WERI-Rb-1 (cell line): ENCODE measurements around the gene GNB1.

Experiments
- DNase-seq: peaks from one replicate; pipeline ENCODE4 v3.0.0-alpha.2; 2020
- H3K27ac ChIP-seq: fragments of 250-450 bp; sonication (Bioruptor Pico); 2 replicates; pipeline ENCODE4 v1.5.1; 2020; ENCODE audit warnings: mild to moderate bottlenecking, moderate library complexity
- H3K27me3 ChIP-seq: fragments of 250-450 bp; sonication (Bioruptor Pico); 2 replicates; pipeline ENCODE4 v1.5.1; 2021; ENCODE audit warnings: mild to moderate bottlenecking, low read depth, moderate library complexity; ENCODE audit not compliant: insufficient read depth, severe bottlenecking
- H3K36me3 ChIP-seq: fragments of 250-450 bp; sonication (Bioruptor Pico); 2 replicates; pipeline ENCODE4 v1.5.1; 2020; ENCODE audit warnings: mild to moderate bottlenecking, moderate library complexity
- H3K4me3 ChIP-seq: 2 replicates; pipeline ENCODE4 v1.5.1; 2011; ENCODE audit warnings: low read depth, mild to moderate bottlenecking, control low read depth, low read length
- H3K9me3 ChIP-seq: fragments of 250-450 bp; sonication (Bioruptor Pico); 2 replicates; pipeline ENCODE4 v1.5.1; 2021; ENCODE audit warnings: mild to moderate bottlenecking, moderate library complexity; ENCODE audit not compliant: severe bottlenecking
- TF ChIP-seq, protein P1 (sequence below): IDR thresholded peaks from 2 replicates; pipeline ENCODE4 v1.5.1; 2011; ENCODE audit warnings: low read depth, mild to moderate bottlenecking, control low read depth, inconsistent platforms, low read length

The GNB1 gene

DNA sequence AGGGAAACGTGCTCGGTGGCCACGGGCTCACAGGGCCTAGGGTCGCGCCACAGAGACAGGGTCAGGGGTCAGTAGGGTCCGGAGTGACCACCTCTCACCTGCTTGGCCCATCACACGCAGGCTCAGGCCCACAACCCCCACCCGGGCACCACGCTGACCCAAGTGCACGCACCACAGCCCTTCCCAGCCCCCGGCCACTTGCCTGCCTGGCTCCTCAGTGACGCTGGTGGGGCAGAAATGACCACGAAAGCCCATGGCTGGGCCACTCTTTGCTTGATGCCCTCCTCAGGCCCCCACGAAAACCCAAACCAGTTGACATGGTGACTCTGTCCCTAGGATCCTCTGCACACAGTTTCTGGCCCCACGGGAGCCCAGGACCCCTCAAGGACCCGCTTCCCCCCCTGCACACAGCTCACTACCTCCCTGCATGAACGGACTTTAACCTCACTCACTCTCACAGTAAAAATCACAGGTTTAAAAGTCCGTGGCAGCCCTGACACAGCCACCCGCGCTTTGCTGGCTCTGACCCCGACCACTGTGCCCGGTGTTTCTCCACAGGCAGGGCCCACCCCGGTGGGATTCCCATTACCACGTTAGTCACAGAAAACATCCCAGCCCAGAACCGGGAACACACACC is 133.3 kb downstream of the GNB1 start:
- Histone ChIP-seq H3K4me3 (no peak overlapping the region), H3K9me3 (no peaks in the 10 kb centered on the region), H3K27ac (no peak overlapping the region), H3K27me3 (no peaks in the 10 kb centered on the region), H3K36me3 (peaks cover 82% of the 10 kb centered on the region)
- TF ChIP-seq, protein P1, sequence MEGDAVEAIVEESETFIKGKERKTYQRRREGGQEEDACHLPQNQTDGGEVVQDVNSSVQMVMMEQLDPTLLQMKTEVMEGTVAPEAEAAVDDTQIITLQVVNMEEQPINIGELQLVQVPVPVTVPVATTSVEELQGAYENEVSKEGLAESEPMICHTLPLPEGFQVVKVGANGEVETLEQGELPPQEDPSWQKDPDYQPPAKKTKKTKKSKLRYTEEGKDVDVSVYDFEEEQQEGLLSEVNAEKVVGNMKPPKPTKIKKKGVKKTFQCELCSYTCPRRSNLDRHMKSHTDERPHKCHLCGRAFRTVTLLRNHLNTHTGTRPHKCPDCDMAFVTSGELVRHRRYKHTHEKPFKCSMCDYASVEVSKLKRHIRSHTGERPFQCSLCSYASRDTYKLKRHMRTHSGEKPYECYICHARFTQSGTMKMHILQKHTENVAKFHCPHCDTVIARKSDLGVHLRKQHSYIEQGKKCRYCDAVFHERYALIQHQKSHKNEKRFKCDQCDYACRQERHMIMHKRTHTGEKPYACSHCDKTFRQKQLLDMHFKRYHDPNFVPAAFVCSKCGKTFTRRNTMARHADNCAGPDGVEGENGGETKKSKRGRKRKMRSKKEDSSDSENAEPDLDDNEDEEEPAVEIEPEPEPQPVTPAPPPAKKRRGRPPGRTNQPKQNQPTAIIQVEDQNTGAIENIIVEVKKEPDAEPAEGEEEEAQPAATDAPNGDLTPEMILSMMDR: no peak
- DNase-seq: no peak

DNA sequence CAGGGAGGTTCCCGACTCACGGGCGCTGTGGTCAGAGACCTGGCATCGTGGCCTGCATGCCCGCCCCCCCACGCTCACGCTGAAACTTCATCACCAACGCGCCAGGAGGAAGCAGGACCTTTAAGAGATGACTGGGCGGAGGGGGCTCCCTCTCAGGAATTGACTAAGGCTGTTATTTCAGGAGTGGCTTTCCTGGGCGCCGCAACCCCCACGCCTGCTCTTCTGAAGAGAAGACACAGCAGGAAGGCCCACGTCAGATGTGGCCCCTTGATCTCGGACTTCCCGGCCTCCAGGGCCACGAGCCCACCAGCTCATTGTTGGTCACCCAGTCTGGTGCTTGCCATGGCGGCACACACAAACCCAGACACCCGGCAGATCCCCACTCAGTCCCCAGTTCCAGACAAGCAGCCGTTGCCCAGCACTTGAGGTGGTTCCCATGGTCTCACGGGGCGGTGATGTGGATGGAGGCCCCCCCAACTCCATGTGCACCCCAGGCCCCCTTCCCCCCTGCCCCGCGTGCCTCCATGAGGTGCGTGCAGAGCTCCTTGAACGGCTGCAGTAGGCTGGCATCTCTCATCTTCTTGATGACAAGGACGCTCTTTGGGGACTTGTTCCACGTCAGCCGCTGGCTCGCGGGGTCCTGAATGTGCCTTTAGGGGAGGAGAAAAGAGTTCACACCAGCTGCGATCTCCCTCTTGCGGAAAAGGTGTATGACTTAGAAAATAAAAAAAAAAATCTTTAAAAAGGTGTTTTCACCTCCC is 134.0 kb downstream of the GNB1 start:
- Histone ChIP-seq H3K27ac (no peak overlapping the region), H3K9me3 (no peaks in the 10 kb centered on the region), H3K36me3 (peaks cover 75% of the 10 kb centered on the region), H3K4me3 (no peak overlapping the region), H3K27me3 (no peaks in the 10 kb centered on the region)
- TF ChIP-seq, protein P1: no peak
- DNase-seq: no peak

DNA sequence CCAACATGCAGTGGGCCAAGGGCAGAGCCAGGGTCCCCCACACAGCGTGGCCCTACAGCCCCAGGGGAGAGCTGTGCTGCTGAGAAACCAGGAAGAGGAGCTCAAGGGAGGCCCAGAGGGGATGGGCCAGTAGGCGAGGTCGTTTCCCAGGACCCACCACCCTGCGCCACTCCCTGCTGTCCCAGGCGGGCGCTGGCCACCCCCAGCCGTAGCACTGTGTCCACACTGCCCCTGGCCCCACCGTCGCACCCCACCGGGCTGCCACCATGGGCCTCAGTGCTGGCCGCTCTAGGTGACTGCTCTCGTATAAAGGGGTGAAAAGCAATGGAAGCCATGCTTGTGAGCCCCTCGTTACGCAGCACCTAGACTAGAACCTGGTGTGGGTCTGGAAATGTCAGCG is 135.0 kb downstream of the GNB1 start:
- TF ChIP-seq, protein P1: no peak
- no peak for DNase-seq
- H3K27me3 ChIP-seq: no peaks in the 10 kb centered on the region
- H3K4me3 ChIP-seq: no peak overlapping the region
- H3K27ac ChIP-seq: no peak overlapping the region
- H3K36me3 ChIP-seq: peaks cover 66% of the 10 kb centered on the region
- no peaks in the 10 kb centered on the region for H3K9me3 ChIP-seq

DNA sequence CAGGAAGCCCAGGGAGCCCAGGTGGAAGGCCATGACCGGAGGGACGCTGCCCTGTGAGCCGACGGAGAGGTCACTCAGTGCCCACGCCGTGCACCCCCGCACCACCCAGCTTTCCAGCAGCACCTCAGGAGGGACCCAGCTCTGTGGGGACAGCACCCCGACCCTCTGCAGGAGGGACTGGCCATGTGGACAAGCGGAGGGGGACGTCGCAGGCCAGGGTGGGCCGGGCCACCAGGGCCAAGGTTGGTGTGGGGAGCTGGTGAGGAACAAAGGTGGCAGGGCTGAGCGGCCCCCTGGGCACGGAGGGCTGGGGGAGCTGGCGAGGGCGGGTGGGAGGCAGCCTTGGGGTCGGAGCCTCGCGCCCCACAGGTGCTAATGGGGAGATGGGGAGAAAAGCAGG is 135.5 kb downstream of the GNB1 start:
- H3K9me3 ChIP-seq: no peaks in the 10 kb centered on the region
- TF ChIP-seq, protein P1: no peak
- H3K27me3 ChIP-seq: no peaks in the 10 kb centered on the region
- no peak overlapping the region for H3K4me3 ChIP-seq
- DNase-seq: no peak
- peaks cover 61% of the 10 kb centered on the region for H3K36me3 ChIP-seq
- no peak overlapping the region for H3K27ac ChIP-seq

DNA sequence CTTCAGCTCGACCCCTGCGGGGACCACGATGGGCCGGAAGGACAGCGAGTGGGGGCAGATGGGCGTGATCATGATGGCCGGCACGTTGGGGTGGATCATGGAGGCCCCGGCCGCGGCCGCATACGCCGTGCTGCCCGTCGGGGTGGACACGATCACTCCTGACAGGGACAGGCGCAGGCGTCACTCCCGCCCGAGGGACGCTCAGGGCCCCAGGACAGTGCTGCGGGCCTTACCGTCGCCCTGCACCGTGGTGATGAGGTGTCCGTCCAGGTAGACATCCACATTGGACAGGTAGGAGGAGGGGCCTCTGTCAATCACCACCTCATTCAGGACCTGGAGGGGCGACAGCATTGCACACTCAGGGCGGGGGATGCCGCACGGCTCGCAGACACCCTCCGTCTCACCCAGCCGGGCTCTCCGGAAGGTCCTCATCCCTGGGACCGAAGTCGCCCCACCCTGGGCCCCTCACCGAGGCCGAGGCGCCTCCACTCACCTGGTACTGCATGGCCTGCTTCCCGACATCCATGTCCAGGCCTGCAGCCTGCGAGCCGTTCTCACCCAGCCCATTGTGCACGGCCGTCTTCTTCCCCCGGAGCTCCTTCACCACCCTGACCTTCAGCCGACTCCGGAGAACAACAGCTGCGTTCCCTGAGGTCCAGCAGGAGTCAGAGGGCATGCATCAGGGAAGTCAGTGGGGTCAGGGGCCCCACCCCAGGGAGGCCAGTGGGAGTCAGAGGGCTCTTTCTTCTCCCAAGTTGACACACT is 136.7 kb downstream of the GNB1 start:
- Histone ChIP-seq H3K36me3 (peaks cover 49% of the 10 kb centered on the region), H3K27me3 (no peaks in the 10 kb centered on the region), H3K4me3 (no peak overlapping the region), H3K27ac (no peak overlapping the region), H3K9me3 (no peaks in the 10 kb centered on the region)
- DNase-seq: no peak
- TF ChIP-seq, protein P1: no peak
